SK-N-MC (cell line): Measurements from ENCODE around the gene GLG1.

Experiments used
- EZH2 ChIP-seq: fragments of 200-600 bp; sonication (generic); IDR thresholded peaks from one replicate; pipeline ENCODE4 v1.6.1; 2017; ENCODE audit warnings: antibody characterized with exemption
- FOXP2 ChIP-seq: optimal IDR thresholded peaks from 2 replicates; pipeline ENCODE3; 2011; ENCODE audit warnings: mild to moderate bottlenecking, moderate library complexity; ENCODE audit not compliant: insufficient read depth; ENCODE audit errors: extremely low read length, control extremely low read depth
- POLR2AphosphoS5 ChIP-seq: IDR thresholded peaks from 2 replicates; pipeline ENCODE4 v1.6.1; 2012; ENCODE audit warnings: mild to moderate bottlenecking, low read depth, low read length, borderline replicate concordance

GRCh38 chr16:74455213-74455612, 151.7 kb downstream of the GLG1 start:
- TF ChIP-seq EZH2, result no peak
- TF ChIP-seq POLR2AphosphoS5, result no peak
- TF ChIP-seq FOXP2, result no peak
